ENCODE results near the gene MCHR2.

GRCh38 chr6:100008857-100009256, 14.8 kb upstream of the MCHR2 start:
- TF ChIP-seq CTCF (conservative IDR thresholded peaks at IDR 0.05) (no peak), ZFX (IDR thresholded peaks at IDR 0.05) (no peak)

Measured in C4-2B (cell line).